Right lung (tissue), 5 donors: ENCODE data around the gene LMTK3. TPM values are rescaled to one million over a fixed set of nuclear protein-coding genes. Genes with fewer than 3 reads are reported as not detected.

ENCODE experiments used
- DNase-seq, 2 donors: peaks; one replicate each; pipeline ENCODE4 v3.0.0-alpha.2; 2013
- polyA plus RNA-seq, 5 donors: library from polyadenylated mRNA; unstranded; fragments of 120-200 nt; gene quantifications; one replicate each; pipeline versions ENCODE4 v1.2.1 to v1.2.3, GENCODE V29; 2013; ENCODE audit warnings: inconsistent platforms in 1 of 5, low replicate concordance in 1 of 5; ENCODE audit not compliant: insufficient read length in 5 of 5, insufficient read depth in 1 of 5

LMTK3 gene
- polyA plus RNA-seq, 5 donors, result 1.4 to 4.0 (median 2.6) TPM

GRCh38 chr19:48474084-48474592 is 37.5 kb downstream of the LMTK3 start:
- no peak for DNase-seq

- no peak for DNase-seq
These were observed 38.3 kb downstream of the LMTK3 start for GRCh38 chr19:48473161-48473966.

GRCh38 chr19:48471836-48472235 is 39.8 kb downstream of the LMTK3 start:
- no peak for DNase-seq

GRCh38 chr19:48470856-48471255 is 40.8 kb downstream of the LMTK3 start:
- DNase-seq, result no peak

GRCh38 chr19:48469934-48470680 is 41.5 kb downstream of the LMTK3 start:
- no peak for DNase-seq

GRCh38 chr19:48469289-48469881 is 42.2 kb downstream of the LMTK3 start, which contains the start of gene CYTH2:
Gene CYTH2 (plus strand): TSS chr19:48469369. CDS start chr19:48469508, 139 bp downstream.
- DNase-seq, result peak; percentile 78 to 80

- peak; percentile 100 for DNase-seq
These were observed 42.8 kb downstream of the LMTK3 start for GRCh38 chr19:48468772-48469288.

GRCh38 chr19:48466561-48467325 is 44.9 kb downstream of the LMTK3 start:
- no peak for DNase-seq

GRCh38 chr19:48465215-48465614 is 46.4 kb downstream of the LMTK3 start:
- no peak for DNase-seq

- DNase-seq, result no peak
These were observed 49.5 kb downstream of the LMTK3 start for GRCh38 chr19:48461982-48462655.

- DNase-seq, result no peak
These were observed 50.0 kb downstream of the LMTK3 start for GRCh38 chr19:48461651-48461981.

GRCh38 chr19:48458016-48458415 is 53.6 kb downstream of the LMTK3 start:
- no peak for DNase-seq

- no peak for DNase-seq
These were observed 54.8 kb downstream of the LMTK3 start for GRCh38 chr19:48456864-48457263.

GRCh38 chr19:48455908-48456562 is 55.6 kb downstream of the LMTK3 start:
- DNase-seq, result no peak

GRCh38 chr19:48455171-48455907 is 56.3 kb downstream of the LMTK3 start, which contains the start of gene KCNJ14:
Gene KCNJ14 (plus strand): TSS chr19:48455574. CDS start chr19:48461725, 6,151 bp downstream.
- DNase-seq, result no peak

- DNase-seq, result no peak
These were observed 57.4 kb downstream of the LMTK3 start for GRCh38 chr19:48454150-48454730.

GRCh38 chr19:48452289-48453190 is 59.1 kb downstream of the LMTK3 start:
- DNase-seq, result no peak

GRCh38 chr19:48451624-48452023 is 60.0 kb downstream of the LMTK3 start:
- DNase-seq, result no peak
